Ovary (tissue), 9 donors: ENCODE data around the gene ARHGAP10. TPM values are rescaled to one million over a fixed set of nuclear protein-coding genes. Genes with fewer than 3 reads are reported as not detected.

Experiments
- DNase-seq, 5 donors: peaks; one replicate each; pipeline ENCODE4 v3.0.0-alpha.2; 2019 to 2020
- H3K27ac ChIP-seq, 2 donors: fragments of 200-600 bp; one replicate each; pipeline versions ENCODE4 v1.5.1 to v1.8.0; 2019 to 2022
- H3K27me3 ChIP-seq: fragments of 200-600 bp; one replicate; pipeline ENCODE4 v1.8.0; 2022
- H3K36me3 ChIP-seq: fragments of 200-600 bp; sonication (generic); one replicate; pipeline ENCODE4 v1.5.1; 2019
- H3K4me1 ChIP-seq: one replicate; pipeline ENCODE4 v1.8.1; 2013; ENCODE audit warnings: mild to moderate bottlenecking, moderate library complexity; ENCODE audit not compliant: insufficient read depth
- H3K4me3 ChIP-seq: fragments of 200-600 bp; sonication (generic); one replicate; pipeline ENCODE4 v1.5.1; 2017
- H3K9me3 ChIP-seq, 2 donors: fragments of 200-600 bp in 1 of 2; sonication (generic) in 1 of 2; one replicate each; pipeline versions ENCODE4 v1.5.1 to v1.8.1; 2013 to 2019; ENCODE audit warnings: mild to moderate bottlenecking in 1 of 2, moderate library complexity in 1 of 2
- EP300 ChIP-seq: sonication (generic); formaldehyde crosslinking; IDR thresholded peaks from one replicate; pipeline ENCODE4 v1.6.1; 2017; ENCODE audit warnings: antibody characterized with exemption
- POLR2A ChIP-seq: fragments of 450-650 bp; IDR thresholded peaks from one replicate; pipeline ENCODE4 v1.6.1; 2017; ENCODE audit warnings: antibody characterized with exemption, mild to moderate bottlenecking, moderate library complexity
- WGBS, 3 donors: extraction: QIAGEN DNeasy Blood & Tissue Kit in 1 of 3; methylation state at CpG; one replicate each; pipeline versions ENCODE4 v1.1.5 to v1.1.7; 2013 to 2017; 5-methylcytosine and 5-hydroxymethylcytosine counted together
- intact Hi-C, 4 donors: fragments of 100-400 bp; cut with DNase I; formaldehyde crosslinking; loops; one replicate each; pipeline versions ENCODE4 v1.11.0 to v1.15.1; 2022 to 2023
- polyA plus RNA-seq, 2 donors: library from polyadenylated mRNA; stranded (reverse); fragments of 200-250 nt in 1 of 2; fragments of 350-450 nt in 1 of 2; fragmentation: Illumina TruSeq in 1 of 2; extraction: RNeasy Lipid Tissue Mini Kit (QIAGEN cat#74804) in 1 of 2; gene quantifications; one replicate each; pipeline ENCODE4 v1.2.3, GENCODE V29; 2013 to 2014
- total RNA-seq, 7 donors: library from RNA; depleted of rRNA in 2 of 7; stranded (reverse); fragments of >200 nt in 2 of 7; fragmentation: NEBNext Ultra II Directional in 3 of 7; extraction: Animal tissue kit (Norgen Biotek cat#: 25700) in 3 of 7; gene quantifications; one replicate each; pipeline versions ENCODE4 v1.1.0 to v1.2.4, GENCODE V29; 2016 to 2023
- TF ChIP-seq, protein P1 (sequence below), 3 donors: fragments of 450-650 bp in 2 of 3; fragments of 200-600 bp in 1 of 3; IDR thresholded peaks; one replicate each; pipeline versions ENCODE4 v1.5.1 to v1.8.0; 2016 to 2022; ENCODE audit warnings: antibody characterized with exemption in 3 of 3, mild to moderate bottlenecking in 1 of 3
- donor health status: DM: no; HTN: no; CAD: no; lungs with moderate emphysema.
- donor health status: DM: no; HTN: no; CAD: no.
- donor health status: Bipolar disorder and iron deficiency.
- donor health status: DM: yes; HTN: yes; CAD: no.
- donor health status: DM: no; HTN: no; CAD: no.
- donor health status: DM: yes; HTN: yes; CAD: no.

Gene ARHGAP10
- total and polyA plus RNA-seq, 9 donors: 37.1 to 76.7 (median 63.8) TPM

DNA sequence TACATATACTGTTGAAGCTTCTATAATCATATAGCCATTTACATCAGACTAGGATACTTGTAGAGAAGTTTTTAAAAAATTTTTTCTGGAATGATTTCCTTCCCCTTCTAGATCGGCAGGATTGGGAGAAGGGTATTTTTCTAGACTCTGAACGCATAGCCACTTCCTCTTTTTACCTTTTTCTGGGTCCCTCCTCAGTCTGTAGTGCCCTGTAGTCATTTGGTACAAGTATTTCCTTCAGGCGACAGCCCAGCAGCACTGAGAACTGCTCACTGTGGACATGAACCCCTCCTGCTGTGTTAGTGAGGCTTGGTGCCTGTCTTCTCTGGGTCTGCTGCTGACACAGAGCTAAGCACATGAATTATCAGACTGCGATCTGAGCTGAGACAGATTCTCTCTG is 255.4 kb downstream of the ARHGAP10 start:
- WGBS, 3 donors: 88 to 96% (median 93%) methylated on average over 4 of the region's 4 CpGs
- no peak for DNase-seq
- peaks cover 7% of the 10 kb centered on the region for H3K4me1 ChIP-seq

DNA sequence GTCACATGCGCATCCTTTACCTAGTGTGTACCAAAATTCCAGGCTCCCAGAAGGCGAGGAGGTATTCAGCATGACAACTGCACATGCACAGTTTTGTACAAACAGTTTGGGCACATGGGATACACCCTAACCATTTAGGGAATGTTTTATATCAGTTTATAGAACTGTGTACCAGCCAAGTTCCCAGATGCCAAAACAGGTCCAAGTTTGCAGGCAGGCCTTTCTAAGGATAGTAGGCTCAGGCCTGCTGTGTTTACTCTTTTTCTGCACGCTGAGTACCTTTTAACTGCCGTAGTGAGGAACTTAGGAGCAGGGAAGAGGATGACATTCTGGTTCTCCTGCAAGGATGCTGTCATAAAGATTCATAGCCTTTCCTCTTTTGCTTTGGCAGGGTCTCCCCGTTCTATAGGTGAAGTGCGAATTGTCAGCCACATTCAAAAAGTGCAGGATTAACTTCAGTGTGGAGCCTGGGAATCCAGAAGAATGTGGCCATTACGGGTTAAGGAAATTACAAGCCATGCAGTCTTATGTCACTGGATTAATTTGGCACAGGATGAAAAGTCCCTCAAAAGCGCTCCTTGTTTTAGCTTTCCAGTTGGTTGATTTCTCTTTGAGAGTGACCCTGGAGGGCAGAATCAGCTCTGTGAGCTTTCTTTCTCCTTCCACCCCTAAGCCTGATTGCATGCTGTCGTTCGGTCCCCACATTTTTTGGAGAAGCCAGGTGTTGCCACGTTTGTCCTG is 259.8 kb downstream of the ARHGAP10 start:
- Histone ChIP-seq H3K9me3 (no peaks in the 10 kb centered on the region), H3K27me3 (no peaks in the 10 kb centered on the region), H3K27ac (no peak overlapping the region), H3K36me3 (no peaks in the 10 kb centered on the region), H3K4me1 (peaks cover 9% of the 10 kb centered on the region), H3K4me3 (no peak overlapping the region)
- TF ChIP-seq EP300: no peak
- TF ChIP-seq, protein P1, sequence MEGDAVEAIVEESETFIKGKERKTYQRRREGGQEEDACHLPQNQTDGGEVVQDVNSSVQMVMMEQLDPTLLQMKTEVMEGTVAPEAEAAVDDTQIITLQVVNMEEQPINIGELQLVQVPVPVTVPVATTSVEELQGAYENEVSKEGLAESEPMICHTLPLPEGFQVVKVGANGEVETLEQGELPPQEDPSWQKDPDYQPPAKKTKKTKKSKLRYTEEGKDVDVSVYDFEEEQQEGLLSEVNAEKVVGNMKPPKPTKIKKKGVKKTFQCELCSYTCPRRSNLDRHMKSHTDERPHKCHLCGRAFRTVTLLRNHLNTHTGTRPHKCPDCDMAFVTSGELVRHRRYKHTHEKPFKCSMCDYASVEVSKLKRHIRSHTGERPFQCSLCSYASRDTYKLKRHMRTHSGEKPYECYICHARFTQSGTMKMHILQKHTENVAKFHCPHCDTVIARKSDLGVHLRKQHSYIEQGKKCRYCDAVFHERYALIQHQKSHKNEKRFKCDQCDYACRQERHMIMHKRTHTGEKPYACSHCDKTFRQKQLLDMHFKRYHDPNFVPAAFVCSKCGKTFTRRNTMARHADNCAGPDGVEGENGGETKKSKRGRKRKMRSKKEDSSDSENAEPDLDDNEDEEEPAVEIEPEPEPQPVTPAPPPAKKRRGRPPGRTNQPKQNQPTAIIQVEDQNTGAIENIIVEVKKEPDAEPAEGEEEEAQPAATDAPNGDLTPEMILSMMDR (IDR thresholded peaks at IDR 0.05): no peak
- no peak for TF ChIP-seq POLR2A
- intact Hi-C loops: no loop called here
- no peak for DNase-seq
- 65 to 73% (median 71%) methylated on average over 11 of the region's 11 CpGs for WGBS, 3 donors

More for the DNA sequence above, 255.4 kb downstream of the ARHGAP10 start:
- Histone ChIP-seq H3K27me3 (no peaks in the 10 kb centered on the region), H3K36me3 (no peaks in the 10 kb centered on the region), H3K4me3 (no peak overlapping the region), H3K9me3 (no peaks in the 10 kb centered on the region), H3K27ac (no peak overlapping the region)
- intact Hi-C loops: no loop called here
- TF ChIP-seq EP300: no peak
- TF ChIP-seq, protein P1 (IDR thresholded peaks at IDR 0.05): no peak

DNA sequence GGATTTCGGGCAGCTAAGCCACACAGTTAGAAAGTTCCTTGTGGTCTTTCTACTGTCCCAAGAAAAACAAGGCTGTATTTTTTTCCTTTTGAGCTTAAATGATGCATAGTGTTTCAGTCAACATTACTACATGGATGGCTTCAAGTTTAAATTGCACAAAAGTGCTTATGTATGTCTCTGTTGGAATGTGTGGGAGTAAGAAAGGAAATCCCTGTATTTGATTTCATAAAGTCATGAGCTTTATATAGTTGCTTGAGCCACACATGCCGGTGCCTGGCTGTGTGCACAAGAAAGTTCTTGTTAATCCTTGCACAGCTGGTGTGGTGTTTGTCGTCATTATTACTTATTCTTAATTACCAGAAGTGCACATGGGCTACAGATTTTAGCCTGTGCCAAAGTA is 262.2 kb downstream of the ARHGAP10 start:
- Histone ChIP-seq H3K4me1 (peaks cover 9% of the 10 kb centered on the region), H3K36me3 (no peaks in the 10 kb centered on the region), H3K27me3 (no peaks in the 10 kb centered on the region), H3K4me3 (no peak overlapping the region), H3K27ac (no peak overlapping the region), H3K9me3 (no peaks in the 10 kb centered on the region)
- intact Hi-C loops: no loop called here
- TF ChIP-seq, protein P1 (IDR thresholded peaks at IDR 0.05): no peak
- no peak for TF ChIP-seq POLR2A
- TF ChIP-seq EP300: no peak
- 27 to 33% (median 29%) methylated on average over 3 of the region's 3 CpGs for WGBS, 3 donors
- DNase-seq: no peak

DNA sequence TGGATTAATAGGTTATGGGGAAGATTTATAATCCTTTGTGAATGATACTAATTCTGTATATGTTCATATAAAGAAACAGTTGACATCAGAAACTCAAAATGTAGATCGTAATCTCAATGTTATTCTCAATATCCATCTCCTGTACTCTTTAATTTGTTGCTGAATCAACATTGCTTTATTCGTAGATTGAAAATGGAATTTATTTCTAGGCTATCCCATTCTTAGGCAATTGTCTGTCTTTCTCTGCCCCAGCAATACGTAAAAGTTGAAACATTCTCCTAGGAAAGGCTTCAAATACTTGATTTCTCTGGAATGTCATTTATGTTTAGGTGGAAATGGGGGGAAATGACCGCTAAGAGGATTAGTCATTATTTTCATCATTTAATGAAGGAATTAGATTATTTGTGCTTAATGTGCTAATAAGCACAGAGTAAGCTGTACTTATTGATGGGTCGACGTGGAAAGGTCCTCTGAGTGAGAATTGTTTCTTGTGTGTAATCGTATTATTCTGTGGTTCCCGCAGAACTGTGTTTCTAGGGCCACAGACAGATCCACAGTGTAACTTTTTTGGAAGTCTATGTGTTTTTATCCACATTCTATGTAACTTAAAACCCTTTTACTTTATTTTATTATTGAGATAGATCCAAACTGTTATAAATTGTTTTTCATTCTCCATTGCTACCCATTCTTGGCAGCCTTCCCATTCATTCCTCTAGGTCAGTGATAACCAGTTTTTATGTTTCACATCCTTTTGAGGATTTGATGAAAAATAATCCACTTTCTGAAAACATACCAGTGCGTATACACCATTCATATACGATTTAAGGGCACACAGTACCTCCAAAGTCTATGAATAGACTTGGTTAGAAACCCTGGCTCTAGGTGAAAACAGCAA is 262.9 kb downstream of the ARHGAP10 start:
- WGBS, 3 donors: 58 to 64% (median 61%) methylated on average over 10 of the region's 10 CpGs
- Histone ChIP-seq H3K4me1 (peaks cover 9% of the 10 kb centered on the region), H3K36me3 (no peaks in the 10 kb centered on the region), H3K9me3 (no peaks in the 10 kb centered on the region), H3K27ac (no peak overlapping the region), H3K27me3 (no peaks in the 10 kb centered on the region), H3K4me3 (no peak overlapping the region)
- no peak for DNase-seq
- intact Hi-C loops: no loop called here
- TF ChIP-seq EP300 (no peak), POLR2A (no peak)
- TF ChIP-seq, protein P1 (IDR thresholded peaks at IDR 0.05): no peak
